ENCODE measurements around the gene HNRNPUL2.

DNA sequence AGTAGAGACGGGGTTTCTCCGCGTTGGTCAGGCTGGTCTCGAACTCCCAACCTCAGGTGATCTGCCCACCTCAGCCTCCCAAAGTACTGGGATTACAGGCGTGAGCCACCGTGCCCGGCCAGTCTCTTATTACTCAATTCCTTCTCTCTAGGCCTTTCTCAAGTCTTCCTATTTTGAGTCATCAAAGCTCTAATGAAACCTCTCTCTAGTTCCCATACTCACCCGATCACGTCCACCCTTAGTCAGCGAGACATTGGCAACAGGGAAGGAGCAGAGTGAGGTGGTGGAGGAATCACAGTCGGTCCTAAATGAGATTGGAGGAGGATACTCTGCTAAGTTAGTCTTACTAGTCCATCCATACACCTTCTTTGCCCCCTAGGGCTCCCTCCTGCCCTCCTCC, 25.0 kb downstream of the HNRNPUL2 start:
- TF ChIP-seq CTCF (IDR thresholded peaks at IDR 0.05 in 4 of 5, conservative IDR thresholded peaks at IDR 0.05 in 1 of 5) (no peak), POLR2A (IDR thresholded peaks at IDR 0.05) (no peak)
